K562 (cell line): Measurements from ENCODE around the gene PHEX. TPM values are rescaled to one million over a fixed set of nuclear protein-coding genes. Genes with fewer than 3 reads are reported as not detected.

Experiments used
- ELF1 ChIP-seq: fragments of 200-800 bp; sonication (Bioruptor generic); IDR thresholded peaks from 2 replicates; pipeline ENCODE4 v1.6.1; 2016; ENCODE audit warnings: missing genetic modification characterization, missing compliant biosample characterization
- ETV1 ChIP-seq: fragments of 450-650 bp; conservative IDR thresholded peaks from 2 replicates; pipeline ENCODE4 v1.6.1; 2016; ENCODE audit warnings: missing genetic modification characterization, control low read depth, low read depth, missing compliant biosample characterization
- MYC ChIP-seq, 2 experiments: fragments of 250-450 bp in 1 of 2; sonication (Bioruptor Pico) in 1 of 2; IDR thresholded peaks; 2 replicates each; pipeline versions ENCODE4 v1.5.1 to v1.6.1; 2012 to 2021; ENCODE audit warnings: low read depth in 2 of 2, borderline replicate concordance in 1 of 2, improper control_type of control experiment in 1 of 2, low read length in 1 of 2, mild to moderate bottlenecking in 1 of 2, moderate library complexity in 1 of 2
- NCOR1 ChIP-seq: fragments of 450-650 bp; IDR thresholded peaks from 2 replicates; pipeline ENCODE4 v1.6.1; 2016; ENCODE audit warnings: mild to moderate bottlenecking, moderate library complexity
- ZNF12 ChIP-seq: sonication (generic); formaldehyde crosslinking; IDR thresholded peaks from 2 replicates; pipeline ENCODE4 v1.4.0; 2020; ENCODE audit warnings: mild to moderate bottlenecking, missing genetic modification reagents
- ZNF217 ChIP-seq: sonication (generic); formaldehyde crosslinking; IDR thresholded peaks from 2 replicates; pipeline ENCODE4 v1.8.0; 2022; ENCODE audit warnings: mild to moderate bottlenecking, missing genetic modification reagents
- polyA plus RNA-seq, 8 experiments: library from polyadenylated mRNA; depleted of rRNA in 4 of 8; stranded (reverse) in 5 of 8; unstranded in 3 of 8; fragments of >200 nt; fragmentation: Nextera tagmentation in 2 of 8; fragmentation: Illumina TruSeq in 1 of 8; extraction: Ambion mirVana in 2 of 8; extraction: Trizol in 1 of 8; gene quantifications; 2 replicates each; pipeline versions ENCODE4 v1.2.1 to v1.2.3, GENCODE V29; 2011 to 2014; ENCODE audit warnings: inconsistent platforms in 1 of 8, missing spikeins in 1 of 8
- total RNA-seq, 7 experiments: library from RNA; depleted of rRNA in 6 of 7; stranded (reverse); fragments of >200 nt in 6 of 7; fragmentation: Illumina TruSeq in 2 of 7; extraction: Trizol in 2 of 7; gene quantifications; 2 replicates each; pipeline versions ENCODE4 v1.2.1 to v1.2.3, GENCODE V29; 2011 to 2021; ENCODE audit warnings: low replicate concordance in 1 of 7
- TF ChIP-seq, protein P1 (sequence below): fragments of 450-650 bp; IDR thresholded peaks from 2 replicates; pipeline ENCODE4 v1.6.1; 2016; ENCODE audit warnings: low read depth
- TF ChIP-seq, protein P2 (sequence below): fragments of 450-650 bp; IDR thresholded peaks from 2 replicates; pipeline ENCODE4 v1.7.0; 2016; ENCODE audit warnings: borderline replicate concordance

Gene PHEX
- total and polyA plus RNA-seq, 9 of the 15 experiments (the other 6 are each of a cell fraction or from before 2014, with no cell fraction given) = 0.01 to 0.11 (median 0.04) TPM; not detected in 6

DNA sequence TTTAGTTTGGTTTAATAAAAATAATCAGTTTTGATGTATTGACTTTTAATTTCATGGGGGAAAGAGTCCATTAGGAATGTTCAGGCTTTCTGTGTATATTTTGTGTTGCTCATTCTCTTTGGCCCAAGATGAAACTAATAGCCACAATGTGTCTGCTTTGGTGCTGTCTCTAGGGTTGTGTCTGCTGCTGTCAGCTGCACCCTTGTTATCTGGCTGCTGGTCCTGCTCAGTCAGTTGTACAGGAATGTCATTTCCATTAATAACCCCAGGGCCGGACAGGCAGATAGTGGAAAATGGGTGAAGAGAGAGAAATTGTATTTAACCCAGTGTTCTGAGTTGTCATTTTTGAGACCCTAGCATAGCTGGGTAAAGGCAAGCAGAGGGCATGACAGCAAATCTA is 115.1 kb downstream of the PHEX start (continued):
- TF ChIP-seq, protein P1, sequence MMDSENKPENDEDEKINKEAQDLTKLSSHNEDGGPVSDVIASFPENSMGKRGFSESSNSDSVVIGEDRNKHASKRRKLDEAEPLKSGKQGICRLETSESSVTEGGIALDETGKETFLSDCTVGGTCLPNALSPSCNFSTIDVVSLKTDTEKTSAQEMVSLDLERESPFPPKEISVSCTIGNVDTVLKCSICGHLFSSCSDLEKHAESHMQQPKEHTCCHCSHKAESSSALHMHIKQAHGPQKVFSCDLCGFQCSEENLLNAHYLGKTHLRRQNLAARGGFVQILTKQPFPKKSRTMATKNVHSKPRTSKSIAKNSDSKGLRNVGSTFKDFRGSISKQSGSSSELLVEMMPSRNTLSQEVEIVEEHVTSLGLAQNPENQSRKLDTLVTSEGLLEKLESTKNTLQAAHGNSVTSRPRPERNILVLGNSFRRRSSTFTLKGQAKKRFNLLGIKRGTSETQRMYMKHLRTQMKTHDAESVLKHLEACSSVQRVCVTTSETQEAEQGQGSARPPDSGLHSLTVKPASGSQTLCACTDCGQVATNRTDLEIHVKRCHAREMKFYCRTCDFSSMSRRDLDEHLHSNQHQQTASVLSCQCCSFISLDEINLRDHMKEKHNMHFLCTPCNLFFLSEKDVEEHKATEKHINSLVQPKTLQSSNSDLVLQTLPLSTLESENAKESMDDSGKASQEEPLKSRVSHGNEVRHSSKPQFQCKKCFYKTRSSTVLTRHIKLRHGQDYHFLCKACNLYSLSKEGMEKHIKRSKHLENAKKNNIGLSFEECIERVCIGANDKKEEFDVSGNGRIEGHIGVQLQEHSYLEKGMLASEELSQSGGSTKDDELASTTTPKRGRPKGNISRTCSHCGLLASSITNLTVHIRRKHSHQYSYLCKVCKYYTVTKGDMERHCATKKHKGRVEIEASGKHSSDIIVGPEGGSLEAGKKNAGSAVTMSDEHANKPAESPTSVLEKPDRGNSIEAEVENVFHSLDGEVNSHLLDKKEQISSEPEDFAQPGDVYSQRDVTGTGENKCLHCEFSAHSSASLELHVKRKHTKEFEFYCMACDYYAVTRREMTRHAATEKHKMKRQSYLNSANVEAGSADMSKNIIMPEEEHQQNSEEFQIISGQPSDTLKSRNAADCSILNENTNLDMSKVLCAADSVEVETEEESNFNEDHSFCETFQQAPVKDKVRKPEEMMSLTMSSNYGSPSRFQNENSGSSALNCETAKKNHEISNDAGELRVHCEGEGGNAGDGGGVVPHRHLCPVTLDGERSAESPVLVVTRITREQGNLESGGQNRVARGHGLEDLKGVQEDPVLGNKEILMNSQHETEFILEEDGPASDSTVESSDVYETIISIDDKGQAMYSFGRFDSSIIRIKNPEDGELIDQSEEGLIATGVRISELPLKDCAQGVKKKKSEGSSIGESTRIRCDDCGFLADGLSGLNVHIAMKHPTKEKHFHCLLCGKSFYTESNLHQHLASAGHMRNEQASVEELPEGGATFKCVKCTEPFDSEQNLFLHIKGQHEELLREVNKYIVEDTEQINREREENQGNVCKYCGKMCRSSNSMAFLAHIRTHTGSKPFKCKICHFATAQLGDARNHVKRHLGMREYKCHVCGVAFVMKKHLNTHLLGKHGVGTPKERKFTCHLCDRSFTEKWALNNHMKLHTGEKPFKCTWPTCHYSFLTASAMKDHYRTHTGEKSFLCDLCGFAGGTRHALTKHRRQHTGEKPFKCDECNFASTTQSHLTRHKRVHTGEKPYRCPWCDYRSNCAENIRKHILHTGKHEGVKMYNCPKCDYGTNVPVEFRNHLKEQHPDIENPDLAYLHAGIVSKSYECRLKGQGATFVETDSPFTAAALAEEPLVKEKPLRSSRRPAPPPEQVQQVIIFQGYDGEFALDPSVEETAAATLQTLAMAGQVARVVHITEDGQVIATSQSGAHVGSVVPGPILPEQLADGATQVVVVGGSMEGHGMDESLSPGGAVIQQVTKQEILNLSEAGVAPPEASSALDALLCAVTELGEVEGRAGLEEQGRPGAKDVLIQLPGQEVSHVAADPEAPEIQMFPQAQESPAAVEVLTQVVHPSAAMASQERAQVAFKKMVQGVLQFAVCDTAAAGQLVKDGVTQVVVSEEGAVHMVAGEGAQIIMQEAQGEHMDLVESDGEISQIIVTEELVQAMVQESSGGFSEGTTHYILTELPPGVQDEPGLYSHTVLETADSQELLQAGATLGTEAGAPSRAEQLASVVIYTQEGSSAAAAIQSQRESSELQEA = no peak
- TF ChIP-seq NCOR1 (no peak), ETV1 (tag) (no peak), ZNF217 (CRISPR knock-in tag) (no peak), ELF1 (tag) (no peak), ZNF12 (CRISPR knock-in tag) (no peak), MYC (IDR thresholded peaks at IDR 0.05; ENCODE audit: low read depth, low read length) (no peak), MYC (CRISPR knock-in tag; IDR thresholded peaks at IDR 0.05; ENCODE audit: borderline replicate concordance, low read depth) (no peak)
- TF ChIP-seq, protein P2, sequence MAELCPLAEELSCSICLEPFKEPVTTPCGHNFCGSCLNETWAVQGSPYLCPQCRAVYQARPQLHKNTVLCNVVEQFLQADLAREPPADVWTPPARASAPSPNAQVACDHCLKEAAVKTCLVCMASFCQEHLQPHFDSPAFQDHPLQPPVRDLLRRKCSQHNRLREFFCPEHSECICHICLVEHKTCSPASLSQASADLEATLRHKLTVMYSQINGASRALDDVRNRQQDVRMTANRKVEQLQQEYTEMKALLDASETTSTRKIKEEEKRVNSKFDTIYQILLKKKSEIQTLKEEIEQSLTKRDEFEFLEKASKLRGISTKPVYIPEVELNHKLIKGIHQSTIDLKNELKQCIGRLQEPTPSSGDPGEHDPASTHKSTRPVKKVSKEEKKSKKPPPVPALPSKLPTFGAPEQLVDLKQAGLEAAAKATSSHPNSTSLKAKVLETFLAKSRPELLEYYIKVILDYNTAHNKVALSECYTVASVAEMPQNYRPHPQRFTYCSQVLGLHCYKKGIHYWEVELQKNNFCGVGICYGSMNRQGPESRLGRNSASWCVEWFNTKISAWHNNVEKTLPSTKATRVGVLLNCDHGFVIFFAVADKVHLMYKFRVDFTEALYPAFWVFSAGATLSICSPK = no peak
